Measurements from ENCODE around the gene SFMBT1. TPM values are rescaled to one million over a fixed set of nuclear protein-coding genes. Genes with fewer than 3 reads are reported as not detected.

SFMBT1 gene
- total RNA-seq, 1 donor from 2014 or later = 5.8 TPM

- peaks cover 7% of the 10 kb centered on the region for H3K4me1 Mint-ChIP-seq (ENCODE audit: unreplicated experiment)
- H3K4me3 Mint-ChIP-seq (ENCODE audit: unreplicated experiment) = no peak overlapping the region
- DNase-seq (ENCODE audit: low spot score) = no peak
- no peaks in the 10 kb centered on the region for H3K36me3 Mint-ChIP-seq (ENCODE audit: low read depth, unreplicated experiment)
- TF ChIP-seq CTCF (IDR thresholded peaks at IDR 0.05; ENCODE audit: unreplicated experiment) = no peak
- H3K27ac Mint-ChIP-seq (ENCODE audit: unreplicated experiment) = no peak overlapping the region
- peaks cover 1% of the 10 kb centered on the region for H3K27me3 Mint-ChIP-seq (ENCODE audit: unreplicated experiment)
- H3K9me3 Mint-ChIP-seq (ENCODE audit: unreplicated experiment) = no peaks in the 10 kb centered on the region
These were observed 62.5 kb downstream of the SFMBT1 start for GRCh38 chr3:52983336-52983807.

- no peak overlapping the region for H3K27ac Mint-ChIP-seq (ENCODE audit: unreplicated experiment)
- DNase-seq (ENCODE audit: low spot score) = no peak
- no peaks in the 10 kb centered on the region for H3K36me3 Mint-ChIP-seq (ENCODE audit: low read depth, unreplicated experiment)
- no peak overlapping the region for H3K4me3 Mint-ChIP-seq (ENCODE audit: unreplicated experiment)
- H3K9me3 Mint-ChIP-seq (ENCODE audit: unreplicated experiment) = no peaks in the 10 kb centered on the region
- peaks cover 1% of the 10 kb centered on the region for H3K27me3 Mint-ChIP-seq (ENCODE audit: unreplicated experiment)
- peaks cover 7% of the 10 kb centered on the region for H3K4me1 Mint-ChIP-seq (ENCODE audit: unreplicated experiment)
- TF ChIP-seq CTCF (IDR thresholded peaks at IDR 0.05; ENCODE audit: unreplicated experiment) = no peak
These were observed 63.0 kb downstream of the SFMBT1 start for GRCh38 chr3:52982839-52983238.

GRCh38 chr3:52979190-52979983 lies 66.5 kb downstream of the SFMBT1 start:
- H3K4me3 Mint-ChIP-seq (ENCODE audit: unreplicated experiment) = no peak overlapping the region
- peaks cover 7% of the 10 kb centered on the region for H3K4me1 Mint-ChIP-seq (ENCODE audit: unreplicated experiment)
- TF ChIP-seq CTCF (IDR thresholded peaks at IDR 0.05; ENCODE audit: unreplicated experiment) = no peak
- DNase-seq (ENCODE audit: low spot score) = no peak
- H3K27me3 Mint-ChIP-seq (ENCODE audit: unreplicated experiment) = peaks cover 1% of the 10 kb centered on the region
- H3K36me3 Mint-ChIP-seq (ENCODE audit: low read depth, unreplicated experiment) = no peaks in the 10 kb centered on the region
- H3K9me3 Mint-ChIP-seq (ENCODE audit: unreplicated experiment) = no peaks in the 10 kb centered on the region
- H3K27ac Mint-ChIP-seq (ENCODE audit: unreplicated experiment) = no peak overlapping the region

GRCh38 chr3:52978109-52978754 lies 67.6 kb downstream of the SFMBT1 start:
- no peaks in the 10 kb centered on the region for H3K9me3 Mint-ChIP-seq (ENCODE audit: unreplicated experiment)
- no peak for DNase-seq (ENCODE audit: low spot score)
- H3K27me3 Mint-ChIP-seq (ENCODE audit: unreplicated experiment) = peaks cover 1% of the 10 kb centered on the region
- H3K4me3 Mint-ChIP-seq (ENCODE audit: unreplicated experiment) = no peak overlapping the region
- no peak for TF ChIP-seq CTCF (IDR thresholded peaks at IDR 0.05; ENCODE audit: unreplicated experiment)
- no peak overlapping the region for H3K27ac Mint-ChIP-seq (ENCODE audit: unreplicated experiment)
- no peaks in the 10 kb centered on the region for H3K4me1 Mint-ChIP-seq (ENCODE audit: unreplicated experiment)
- H3K36me3 Mint-ChIP-seq (ENCODE audit: low read depth, unreplicated experiment) = no peaks in the 10 kb centered on the region

GRCh38 chr3:52973806-52974205 lies 72.1 kb downstream of the SFMBT1 start:
- no peak for TF ChIP-seq CTCF (IDR thresholded peaks at IDR 0.05; ENCODE audit: unreplicated experiment)
- no peak overlapping the region for H3K27ac Mint-ChIP-seq (ENCODE audit: unreplicated experiment)
- DNase-seq (ENCODE audit: low spot score) = no peak
- no peaks in the 10 kb centered on the region for H3K4me1 Mint-ChIP-seq (ENCODE audit: unreplicated experiment)
- no peaks in the 10 kb centered on the region for H3K9me3 Mint-ChIP-seq (ENCODE audit: unreplicated experiment)
- no peaks in the 10 kb centered on the region for H3K36me3 Mint-ChIP-seq (ENCODE audit: low read depth, unreplicated experiment)
- peaks cover 1% of the 10 kb centered on the region for H3K27me3 Mint-ChIP-seq (ENCODE audit: unreplicated experiment)
- H3K4me3 Mint-ChIP-seq (ENCODE audit: unreplicated experiment) = no peak overlapping the region

All from endothelial cell (in vitro differentiated cells).